HEK293 (cell line): ENCODE data around the gene VSTM5.

Source experiments
- CTCF ChIA-PET: fragments of 350-600 bp; formaldehyde crosslinking; extraction: SDS; loops from one replicate; lab custom pipeline; 2021; ENCODE audit warnings: antibody characterized with exemption; lab: Yijun Ruan, JAX
- POLR2A ChIA-PET: fragments of 300-600 bp; formaldehyde crosslinking; extraction: SDS; loops from one replicate; lab custom pipeline; 2020; ENCODE audit warnings: antibody characterized with exemption, inconsistent platforms; lab: Yijun Ruan, JAX
- H3K27ac ChIP-seq: fragments of 200-500 bp; sonication (Bioruptor generic); 2 replicates; pipeline ENCODE4 v1.5.1; 2014; ENCODE audit warnings: low read depth, low read length, control low read depth, inconsistent platforms; ENCODE audit errors: extremely low read depth
- H3K36me3 ChIP-seq, 2 experiments: fragments of 200-500 bp in 1 of 2; sonication (Bioruptor generic) in 1 of 2; 1 replicate in 1 of 2; 2 replicates in 1 of 2; pipeline ENCODE4 v1.5.1; 2014 to 2017; ENCODE audit warnings: inconsistent platforms in 2 of 2, low read length in 2 of 2; ENCODE audit not compliant: control insufficient read depth in 2 of 2, insufficient read depth in 1 of 2
- H3K4me1 ChIP-seq: fragments of 200-500 bp; sonication (Bioruptor generic); 2 replicates; pipeline ENCODE4 v1.5.1; 2014; ENCODE audit warnings: mild to moderate bottlenecking, low read length, inconsistent platforms; ENCODE audit not compliant: control insufficient read depth, insufficient read depth
- H3K4me3 ChIP-seq: 2 replicates; pipeline ENCODE4 v1.5.1; 2011; ENCODE audit warnings: low read depth, mild to moderate bottlenecking, control low read depth, low read length, moderate library complexity
- H3K9me3 ChIP-seq: fragments of 200-500 bp; sonication (Bioruptor generic); 2 replicates; pipeline ENCODE4 v1.5.1; 2014; ENCODE audit warnings: low read depth, low read length, inconsistent platforms; ENCODE audit not compliant: control insufficient read depth, insufficient read depth
- PRDM1 ChIP-seq: fragments of 450-650 bp; formaldehyde crosslinking; IDR thresholded peaks from 2 replicates; pipeline ENCODE4; 2016; ENCODE audit warnings: missing biosample characterization, missing genetic modification characterization
- ZBTB17 ChIP-seq: fragments of 450-650 bp; formaldehyde crosslinking; IDR thresholded peaks from 2 replicates; pipeline ENCODE4 v1.5.1; 2016; ENCODE audit warnings: missing biosample characterization, missing genetic modification characterization
- ZBTB26 ChIP-seq: fragments of 450-650 bp; formaldehyde crosslinking; optimal IDR thresholded peaks from 2 replicates; pipeline ENCODE3; 2016; ENCODE audit warnings: missing biosample characterization, mild to moderate bottlenecking, missing genetic modification characterization
- ZBTB49 ChIP-seq: fragments of 450-650 bp; formaldehyde crosslinking; IDR thresholded peaks from 2 replicates; pipeline ENCODE4 v1.5.1; 2016; ENCODE audit warnings: missing biosample characterization, missing genetic modification characterization, low read depth
- ZBTB7A ChIP-seq: fragments of 450-650 bp; formaldehyde crosslinking; IDR thresholded peaks from 2 replicates; pipeline ENCODE4 v1.5.1; 2016; ENCODE audit warnings: low read depth, missing biosample characterization, missing genetic modification characterization
- ZNF148 ChIP-seq: fragments of 450-650 bp; formaldehyde crosslinking; IDR thresholded peaks from 2 replicates; pipeline ENCODE4 v1.5.0; 2017; ENCODE audit warnings: missing biosample characterization, missing genetic modification characterization, borderline replicate concordance
- ZNF169 ChIP-seq: fragments of 450-650 bp; formaldehyde crosslinking; IDR thresholded peaks from 2 replicates; pipeline ENCODE4 v1.5.1; 2016; ENCODE audit warnings: missing biosample characterization, missing genetic modification characterization
- ZNF311 ChIP-seq: fragments of 450-650 bp; formaldehyde crosslinking; IDR thresholded peaks from 2 replicates; pipeline ENCODE4 v1.5.1; 2017; ENCODE audit warnings: missing biosample characterization, missing genetic modification characterization, borderline replicate concordance
- ZNF433 ChIP-seq: fragments of 450-650 bp; formaldehyde crosslinking; IDR thresholded peaks from 2 replicates; pipeline ENCODE4 v1.5.1; 2016; ENCODE audit warnings: missing biosample characterization, missing genetic modification characterization, low read depth
- ZNF449 ChIP-seq: fragments of 450-650 bp; formaldehyde crosslinking; IDR thresholded peaks from 2 replicates; pipeline ENCODE4 v1.5.1; 2017; ENCODE audit warnings: missing biosample characterization, mild to moderate bottlenecking, missing genetic modification characterization, moderate library complexity
- ZNF473 ChIP-seq: fragments of 450-650 bp; formaldehyde crosslinking; IDR thresholded peaks from 2 replicates; pipeline ENCODE4 v1.5.1; 2017; ENCODE audit warnings: missing biosample characterization, missing genetic modification characterization
- ZXDB ChIP-seq: fragments of 450-650 bp; formaldehyde crosslinking; IDR thresholded peaks from 2 replicates; pipeline ENCODE4 v1.5.1; 2016; ENCODE audit warnings: missing biosample characterization, missing genetic modification characterization
- TF ChIP-seq, protein P1 (sequence below): fragments of 450-650 bp; formaldehyde crosslinking; IDR thresholded peaks from 2 replicates; pipeline ENCODE4 v1.5.1; 2016; ENCODE audit warnings: missing biosample characterization, missing genetic modification characterization

Gene VSTM5

GRCh38 chr11:93852242-93852641 lies 1.8 kb upstream of the VSTM5 start:
- ChIA-PET CTCF (no interaction called here), POLR2A (no interaction called here)
- Histone ChIP-seq H3K9me3 (no peaks in the 10 kb centered on the region), H3K4me3 (no peak overlapping the region), H3K4me1 (no peaks in the 10 kb centered on the region), H3K36me3 (no peaks in the 10 kb centered on the region), H3K27ac (no peak overlapping the region)
- TF ChIP-seq ZNF449 (tag by site-specific recombination) (no peak), PRDM1 (no peak), ZNF473 (tag by site-specific recombination) (no peak), ZBTB17 (no peak), ZBTB49 (tag by site-specific recombination) (no peak), ZBTB26 (tag by site-specific recombination) (no peak), ZNF169 (tag by site-specific recombination) (no peak), ZXDB (tag by site-specific recombination) (no peak), ZNF433 (no peak), ZNF148 (tag by site-specific recombination) (no peak), ZBTB7A (no peak)
- TF ChIP-seq, protein P1, sequence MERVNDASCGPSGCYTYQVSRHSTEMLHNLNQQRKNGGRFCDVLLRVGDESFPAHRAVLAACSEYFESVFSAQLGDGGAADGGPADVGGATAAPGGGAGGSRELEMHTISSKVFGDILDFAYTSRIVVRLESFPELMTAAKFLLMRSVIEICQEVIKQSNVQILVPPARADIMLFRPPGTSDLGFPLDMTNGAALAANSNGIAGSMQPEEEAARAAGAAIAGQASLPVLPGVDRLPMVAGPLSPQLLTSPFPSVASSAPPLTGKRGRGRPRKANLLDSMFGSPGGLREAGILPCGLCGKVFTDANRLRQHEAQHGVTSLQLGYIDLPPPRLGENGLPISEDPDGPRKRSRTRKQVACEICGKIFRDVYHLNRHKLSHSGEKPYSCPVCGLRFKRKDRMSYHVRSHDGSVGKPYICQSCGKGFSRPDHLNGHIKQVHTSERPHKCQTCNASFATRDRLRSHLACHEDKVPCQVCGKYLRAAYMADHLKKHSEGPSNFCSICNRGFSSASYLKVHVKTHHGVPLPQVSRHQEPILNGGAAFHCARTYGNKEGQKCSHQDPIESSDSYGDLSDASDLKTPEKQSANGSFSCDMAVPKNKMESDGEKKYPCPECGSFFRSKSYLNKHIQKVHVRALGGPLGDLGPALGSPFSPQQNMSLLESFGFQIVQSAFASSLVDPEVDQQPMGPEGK (tag by site-specific recombination), result no peak

- no peaks in the 10 kb centered on the region for H3K9me3 ChIP-seq
- no peak overlapping the region for H3K27ac ChIP-seq
- ChIA-PET CTCF (interaction anchor here (0.5 to 0.6 kb wide), 2 partner anchors 109 to 201 kb away, joined by 3 read pairs; no protein-coding TSS in a partner anchor), POLR2A (no interaction called here)
- no peak overlapping the region for H3K4me3 ChIP-seq
- H3K4me1 ChIP-seq, result no peaks in the 10 kb centered on the region
- no peaks in the 10 kb centered on the region for H3K36me3 ChIP-seq
- no peak for TF ChIP-seq ZNF311 (tag by site-specific recombination)
Measured at GRCh38 chr11:93849751-93850593, 446 bp downstream of the VSTM5 start.
